HCT116 (cell line): ENCODE data around the gene GIN1.

Experiments used
- ELF1 ChIP-seq: IDR thresholded peaks from 2 replicates; pipeline ENCODE4 v1.6.1; 2012; ENCODE audit warnings: low read depth, borderline replicate concordance
- EZH2 ChIP-seq: fragments of 200-600 bp; sonication (generic); IDR thresholded peaks from 2 replicates; pipeline ENCODE4 v1.6.1; 2017; ENCODE audit warnings: antibody characterized with exemption, mixed run types
- JUND ChIP-seq: IDR thresholded peaks from 2 replicates; pipeline ENCODE4 v1.6.1; 2012
- POLR2AphosphoS5 ChIP-seq: IDR thresholded peaks from 2 replicates; pipeline ENCODE4 v1.6.1; 2011; ENCODE audit warnings: mild to moderate bottlenecking, low read depth, low read length, moderate library complexity
- TF ChIP-seq, protein P1 (sequence below), 3 experiments: fragments of 200-600 bp in 1 of 3; sonication (generic) in 1 of 3; IDR thresholded peaks in 2 of 3; conservative IDR thresholded peaks in 1 of 3; 2 replicates each; pipeline ENCODE4 v1.5.1; 2012 to 2017; ENCODE audit warnings: low read depth in 2 of 3, low read length in 2 of 3, antibody characterized with exemption in 1 of 3, borderline replicate concordance in 1 of 3, control low read depth in 1 of 3, mild to moderate bottlenecking in 1 of 3, mixed read lengths in 1 of 3, mixed run types in 1 of 3, moderate library complexity in 1 of 3; ENCODE audit not compliant: insufficient read depth in 1 of 3
- TF ChIP-seq, protein P2 (sequence below): IDR thresholded peaks from 2 replicates; pipeline ENCODE4 v1.6.1; 2011; ENCODE audit warnings: mild to moderate bottlenecking, low read length, moderate library complexity; ENCODE audit not compliant: insufficient replicate concordance; ENCODE audit errors: extremely low read depth

- TF ChIP-seq, protein P1, sequence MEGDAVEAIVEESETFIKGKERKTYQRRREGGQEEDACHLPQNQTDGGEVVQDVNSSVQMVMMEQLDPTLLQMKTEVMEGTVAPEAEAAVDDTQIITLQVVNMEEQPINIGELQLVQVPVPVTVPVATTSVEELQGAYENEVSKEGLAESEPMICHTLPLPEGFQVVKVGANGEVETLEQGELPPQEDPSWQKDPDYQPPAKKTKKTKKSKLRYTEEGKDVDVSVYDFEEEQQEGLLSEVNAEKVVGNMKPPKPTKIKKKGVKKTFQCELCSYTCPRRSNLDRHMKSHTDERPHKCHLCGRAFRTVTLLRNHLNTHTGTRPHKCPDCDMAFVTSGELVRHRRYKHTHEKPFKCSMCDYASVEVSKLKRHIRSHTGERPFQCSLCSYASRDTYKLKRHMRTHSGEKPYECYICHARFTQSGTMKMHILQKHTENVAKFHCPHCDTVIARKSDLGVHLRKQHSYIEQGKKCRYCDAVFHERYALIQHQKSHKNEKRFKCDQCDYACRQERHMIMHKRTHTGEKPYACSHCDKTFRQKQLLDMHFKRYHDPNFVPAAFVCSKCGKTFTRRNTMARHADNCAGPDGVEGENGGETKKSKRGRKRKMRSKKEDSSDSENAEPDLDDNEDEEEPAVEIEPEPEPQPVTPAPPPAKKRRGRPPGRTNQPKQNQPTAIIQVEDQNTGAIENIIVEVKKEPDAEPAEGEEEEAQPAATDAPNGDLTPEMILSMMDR (IDR thresholded peaks at IDR 0.05 in 2 of 3, conservative IDR thresholded peaks at IDR 0.05 in 1 of 3; ENCODE audit: borderline replicate concordance in 1 of 3, insufficient read depth in 1 of 3, low read depth in 2 of 3, low read length in 2 of 3), result no peak
- TF ChIP-seq EZH2 (no peak), JUND (no peak), ELF1 (no peak), POLR2AphosphoS5 (no peak)
- TF ChIP-seq, protein P2, sequence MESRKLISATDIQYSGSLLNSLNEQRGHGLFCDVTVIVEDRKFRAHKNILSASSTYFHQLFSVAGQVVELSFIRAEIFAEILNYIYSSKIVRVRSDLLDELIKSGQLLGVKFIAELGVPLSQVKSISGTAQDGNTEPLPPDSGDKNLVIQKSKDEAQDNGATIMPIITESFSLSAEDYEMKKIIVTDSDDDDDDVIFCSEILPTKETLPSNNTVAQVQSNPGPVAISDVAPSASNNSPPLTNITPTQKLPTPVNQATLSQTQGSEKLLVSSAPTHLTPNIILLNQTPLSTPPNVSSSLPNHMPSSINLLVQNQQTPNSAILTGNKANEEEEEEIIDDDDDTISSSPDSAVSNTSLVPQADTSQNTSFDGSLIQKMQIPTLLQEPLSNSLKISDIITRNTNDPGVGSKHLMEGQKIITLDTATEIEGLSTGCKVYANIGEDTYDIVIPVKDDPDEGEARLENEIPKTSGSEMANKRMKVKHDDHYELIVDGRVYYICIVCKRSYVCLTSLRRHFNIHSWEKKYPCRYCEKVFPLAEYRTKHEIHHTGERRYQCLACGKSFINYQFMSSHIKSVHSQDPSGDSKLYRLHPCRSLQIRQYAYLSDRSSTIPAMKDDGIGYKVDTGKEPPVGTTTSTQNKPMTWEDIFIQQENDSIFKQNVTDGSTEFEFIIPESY, result no peak
Observed at GRCh38 chr5:103092676-103093075, 27.3 kb downstream of the GIN1 start.
